K562 (cell line): Measurements from ENCODE around the gene NDUFB10. TPM values are rescaled to one million over a fixed set of nuclear protein-coding genes. Genes with fewer than 3 reads are reported as not detected.

ENCODE experiments used
- SETDB1 ChIP-seq: IDR thresholded peaks from one replicate; pipeline ENCODE4 v1.6.1; 2012; ENCODE audit warnings: low read length, control low read depth, inconsistent platforms
- SMARCE1 ChIP-seq: fragments of 450-650 bp; IDR thresholded peaks from 2 replicates; pipeline ENCODE4 v1.7.1; 2016; ENCODE audit warnings: mild to moderate bottlenecking
- polyA plus RNA-seq, 8 experiments: library from polyadenylated mRNA; depleted of rRNA in 4 of 8; stranded (reverse) in 5 of 8; unstranded in 3 of 8; fragments of >200 nt; fragmentation: Nextera tagmentation in 2 of 8; fragmentation: Illumina TruSeq in 1 of 8; extraction: Ambion mirVana in 2 of 8; extraction: Trizol in 1 of 8; gene quantifications; 2 replicates each; pipeline versions ENCODE4 v1.2.1 to v1.2.3, GENCODE V29; 2011 to 2014; ENCODE audit warnings: inconsistent platforms in 1 of 8, missing spikeins in 1 of 8
- total RNA-seq, 7 experiments: library from RNA; depleted of rRNA in 6 of 7; stranded (reverse); fragments of >200 nt in 6 of 7; fragmentation: Illumina TruSeq in 2 of 7; extraction: Trizol in 2 of 7; gene quantifications; 2 replicates each; pipeline versions ENCODE4 v1.2.1 to v1.2.3, GENCODE V29; 2011 to 2021; ENCODE audit warnings: low replicate concordance in 1 of 7
- TF ChIP-seq, protein P1 (sequence below): sonication (generic); formaldehyde crosslinking; IDR thresholded peaks from 2 replicates; pipeline ENCODE4 v1.8.0; 2023; ENCODE audit warnings: missing genetic modification reagents, mild to moderate bottlenecking, borderline replicate concordance
- TF ChIP-seq, protein P2 (sequence below): fragments of 450-650 bp; formaldehyde crosslinking; IDR thresholded peaks from 2 replicates; pipeline ENCODE4 v1.4.0; 2022; ENCODE audit warnings: mild to moderate bottlenecking, moderate library complexity
- TF ChIP-seq, protein P3 (sequence below), 3 experiments: fragments of 200-800 bp in 1 of 3; fragments of 250-450 bp in 1 of 3; fragments of 450-650 bp in 1 of 3; sonication (Bioruptor Pico) in 1 of 3; sonication (Bioruptor generic) in 1 of 3; formaldehyde crosslinking in 1 of 3; IDR thresholded peaks; 2 replicates each; pipeline versions ENCODE4 v1.6.1 to v1.8.0; 2016 to 2022; ENCODE audit warnings: mild to moderate bottlenecking in 2 of 3, missing genetic modification characterization in 2 of 3, missing compliant biosample characterization in 1 of 3, moderate library complexity in 1 of 3
- TF ChIP-seq, protein P4 (sequence below), 2 experiments: fragments of 150-350 bp in 1 of 2; IDR thresholded peaks; 2 replicates each; pipeline ENCODE4 v1.6.1; 2012 to 2016; ENCODE audit warnings: low read depth in 2 of 2, low read length in 2 of 2, mild to moderate bottlenecking in 1 of 2, moderate library complexity in 1 of 2

The NDUFB10 gene
- total and polyA plus RNA-seq, 9 of the 15 experiments (the other 6 are each of a cell fraction or from before 2014, with no cell fraction given), result 69.3 to 527 (median 161) TPM

DNA sequence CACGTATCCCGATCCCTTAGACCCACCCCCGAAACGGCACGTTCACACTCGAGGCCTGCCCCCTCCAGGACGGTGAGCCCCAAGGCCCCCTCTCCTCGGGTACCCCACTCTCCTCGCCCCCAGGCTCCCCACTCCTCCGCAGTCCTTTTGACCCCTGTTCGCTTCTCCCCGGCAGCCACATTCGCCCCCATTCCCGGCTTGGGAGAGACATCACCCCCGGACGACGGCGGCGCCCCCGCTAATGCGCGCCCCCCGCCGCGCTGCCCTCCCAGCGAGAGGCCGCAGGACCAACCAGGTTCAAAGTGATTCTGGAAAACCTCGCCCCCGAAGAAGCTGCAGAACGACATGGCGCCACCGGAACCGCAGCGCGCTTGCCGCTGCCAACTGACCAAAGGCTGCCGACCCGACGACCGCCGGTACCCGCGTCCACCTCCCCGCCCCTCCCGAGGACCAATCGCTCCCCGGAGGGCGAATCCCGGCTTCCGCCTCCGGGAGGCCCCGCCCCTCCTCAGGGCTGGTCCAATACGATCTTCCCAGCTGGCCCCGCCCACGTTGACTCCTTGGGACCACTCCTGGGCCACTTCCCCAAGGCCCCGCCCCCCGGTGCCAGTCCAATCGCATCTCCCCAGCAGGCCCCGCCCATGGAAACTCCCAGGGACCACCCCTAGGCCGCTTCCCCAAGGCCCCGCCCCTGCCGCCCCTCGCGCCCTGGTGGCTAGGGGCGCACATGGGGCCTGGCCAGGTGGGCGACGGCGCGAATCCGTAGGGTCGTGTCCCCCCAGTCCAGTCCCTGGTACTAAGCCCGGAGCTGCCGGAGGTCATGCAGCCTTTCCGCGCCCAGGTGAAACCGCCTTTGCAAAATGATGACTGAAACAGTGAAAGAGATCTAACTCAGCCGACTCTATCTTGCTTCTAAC, 16.3 kb upstream of the NDUFB10 start, which contains the start of gene MSRB1 (continued):
- TF ChIP-seq, protein P1, sequence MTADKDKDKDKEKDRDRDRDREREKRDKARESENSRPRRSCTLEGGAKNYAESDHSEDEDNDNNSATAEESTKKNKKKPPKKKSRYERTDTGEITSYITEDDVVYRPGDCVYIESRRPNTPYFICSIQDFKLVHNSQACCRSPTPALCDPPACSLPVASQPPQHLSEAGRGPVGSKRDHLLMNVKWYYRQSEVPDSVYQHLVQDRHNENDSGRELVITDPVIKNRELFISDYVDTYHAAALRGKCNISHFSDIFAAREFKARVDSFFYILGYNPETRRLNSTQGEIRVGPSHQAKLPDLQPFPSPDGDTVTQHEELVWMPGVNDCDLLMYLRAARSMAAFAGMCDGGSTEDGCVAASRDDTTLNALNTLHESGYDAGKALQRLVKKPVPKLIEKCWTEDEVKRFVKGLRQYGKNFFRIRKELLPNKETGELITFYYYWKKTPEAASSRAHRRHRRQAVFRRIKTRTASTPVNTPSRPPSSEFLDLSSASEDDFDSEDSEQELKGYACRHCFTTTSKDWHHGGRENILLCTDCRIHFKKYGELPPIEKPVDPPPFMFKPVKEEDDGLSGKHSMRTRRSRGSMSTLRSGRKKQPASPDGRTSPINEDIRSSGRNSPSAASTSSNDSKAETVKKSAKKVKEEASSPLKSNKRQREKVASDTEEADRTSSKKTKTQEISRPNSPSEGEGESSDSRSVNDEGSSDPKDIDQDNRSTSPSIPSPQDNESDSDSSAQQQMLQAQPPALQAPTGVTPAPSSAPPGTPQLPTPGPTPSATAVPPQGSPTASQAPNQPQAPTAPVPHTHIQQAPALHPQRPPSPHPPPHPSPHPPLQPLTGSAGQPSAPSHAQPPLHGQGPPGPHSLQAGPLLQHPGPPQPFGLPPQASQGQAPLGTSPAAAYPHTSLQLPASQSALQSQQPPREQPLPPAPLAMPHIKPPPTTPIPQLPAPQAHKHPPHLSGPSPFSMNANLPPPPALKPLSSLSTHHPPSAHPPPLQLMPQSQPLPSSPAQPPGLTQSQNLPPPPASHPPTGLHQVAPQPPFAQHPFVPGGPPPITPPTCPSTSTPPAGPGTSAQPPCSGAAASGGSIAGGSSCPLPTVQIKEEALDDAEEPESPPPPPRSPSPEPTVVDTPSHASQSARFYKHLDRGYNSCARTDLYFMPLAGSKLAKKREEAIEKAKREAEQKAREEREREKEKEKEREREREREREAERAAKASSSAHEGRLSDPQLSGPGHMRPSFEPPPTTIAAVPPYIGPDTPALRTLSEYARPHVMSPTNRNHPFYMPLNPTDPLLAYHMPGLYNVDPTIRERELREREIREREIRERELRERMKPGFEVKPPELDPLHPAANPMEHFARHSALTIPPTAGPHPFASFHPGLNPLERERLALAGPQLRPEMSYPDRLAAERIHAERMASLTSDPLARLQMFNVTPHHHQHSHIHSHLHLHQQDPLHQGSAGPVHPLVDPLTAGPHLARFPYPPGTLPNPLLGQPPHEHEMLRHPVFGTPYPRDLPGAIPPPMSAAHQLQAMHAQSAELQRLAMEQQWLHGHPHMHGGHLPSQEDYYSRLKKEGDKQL (CRISPR knock-in tag), result no peak
- TF ChIP-seq, protein P2, sequence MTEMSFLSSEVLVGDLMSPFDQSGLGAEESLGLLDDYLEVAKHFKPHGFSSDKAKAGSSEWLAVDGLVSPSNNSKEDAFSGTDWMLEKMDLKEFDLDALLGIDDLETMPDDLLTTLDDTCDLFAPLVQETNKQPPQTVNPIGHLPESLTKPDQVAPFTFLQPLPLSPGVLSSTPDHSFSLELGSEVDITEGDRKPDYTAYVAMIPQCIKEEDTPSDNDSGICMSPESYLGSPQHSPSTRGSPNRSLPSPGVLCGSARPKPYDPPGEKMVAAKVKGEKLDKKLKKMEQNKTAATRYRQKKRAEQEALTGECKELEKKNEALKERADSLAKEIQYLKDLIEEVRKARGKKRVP (CRISPR knock-in tag), result no peak
- TF ChIP-seq, protein P3, sequence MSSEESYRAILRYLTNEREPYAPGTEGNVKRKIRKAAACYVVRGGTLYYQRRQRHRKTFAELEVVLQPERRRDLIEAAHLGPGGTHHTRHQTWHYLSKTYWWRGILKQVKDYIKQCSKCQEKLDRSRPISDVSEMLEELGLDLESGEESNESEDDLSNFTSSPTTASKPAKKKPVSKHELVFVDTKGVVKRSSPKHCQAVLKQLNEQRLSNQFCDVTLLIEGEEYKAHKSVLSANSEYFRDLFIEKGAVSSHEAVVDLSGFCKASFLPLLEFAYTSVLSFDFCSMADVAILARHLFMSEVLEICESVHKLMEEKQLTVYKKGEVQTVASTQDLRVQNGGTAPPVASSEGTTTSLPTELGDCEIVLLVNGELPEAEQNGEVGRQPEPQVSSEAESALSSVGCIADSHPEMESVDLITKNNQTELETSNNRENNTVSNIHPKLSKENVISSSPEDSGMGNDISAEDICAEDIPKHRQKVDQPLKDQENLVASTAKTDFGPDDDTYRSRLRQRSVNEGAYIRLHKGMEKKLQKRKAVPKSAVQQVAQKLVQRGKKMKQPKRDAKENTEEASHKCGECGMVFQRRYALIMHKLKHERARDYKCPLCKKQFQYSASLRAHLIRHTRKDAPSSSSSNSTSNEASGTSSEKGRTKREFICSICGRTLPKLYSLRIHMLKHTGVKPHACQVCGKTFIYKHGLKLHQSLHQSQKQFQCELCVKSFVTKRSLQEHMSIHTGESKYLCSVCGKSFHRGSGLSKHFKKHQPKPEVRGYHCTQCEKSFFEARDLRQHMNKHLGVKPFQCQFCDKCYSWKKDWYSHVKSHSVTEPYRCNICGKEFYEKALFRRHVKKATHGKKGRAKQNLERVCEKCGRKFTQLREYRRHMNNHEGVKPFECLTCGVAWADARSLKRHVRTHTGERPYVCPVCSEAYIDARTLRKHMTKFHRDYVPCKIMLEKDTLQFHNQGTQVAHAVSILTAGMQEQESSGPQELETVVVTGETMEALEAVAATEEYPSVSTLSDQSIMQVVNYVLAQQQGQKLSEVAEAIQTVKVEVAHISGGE (CRISPR knock-in tag; IDR thresholded peaks at IDR 0.05), result no peak
- TF ChIP-seq, protein P4, sequence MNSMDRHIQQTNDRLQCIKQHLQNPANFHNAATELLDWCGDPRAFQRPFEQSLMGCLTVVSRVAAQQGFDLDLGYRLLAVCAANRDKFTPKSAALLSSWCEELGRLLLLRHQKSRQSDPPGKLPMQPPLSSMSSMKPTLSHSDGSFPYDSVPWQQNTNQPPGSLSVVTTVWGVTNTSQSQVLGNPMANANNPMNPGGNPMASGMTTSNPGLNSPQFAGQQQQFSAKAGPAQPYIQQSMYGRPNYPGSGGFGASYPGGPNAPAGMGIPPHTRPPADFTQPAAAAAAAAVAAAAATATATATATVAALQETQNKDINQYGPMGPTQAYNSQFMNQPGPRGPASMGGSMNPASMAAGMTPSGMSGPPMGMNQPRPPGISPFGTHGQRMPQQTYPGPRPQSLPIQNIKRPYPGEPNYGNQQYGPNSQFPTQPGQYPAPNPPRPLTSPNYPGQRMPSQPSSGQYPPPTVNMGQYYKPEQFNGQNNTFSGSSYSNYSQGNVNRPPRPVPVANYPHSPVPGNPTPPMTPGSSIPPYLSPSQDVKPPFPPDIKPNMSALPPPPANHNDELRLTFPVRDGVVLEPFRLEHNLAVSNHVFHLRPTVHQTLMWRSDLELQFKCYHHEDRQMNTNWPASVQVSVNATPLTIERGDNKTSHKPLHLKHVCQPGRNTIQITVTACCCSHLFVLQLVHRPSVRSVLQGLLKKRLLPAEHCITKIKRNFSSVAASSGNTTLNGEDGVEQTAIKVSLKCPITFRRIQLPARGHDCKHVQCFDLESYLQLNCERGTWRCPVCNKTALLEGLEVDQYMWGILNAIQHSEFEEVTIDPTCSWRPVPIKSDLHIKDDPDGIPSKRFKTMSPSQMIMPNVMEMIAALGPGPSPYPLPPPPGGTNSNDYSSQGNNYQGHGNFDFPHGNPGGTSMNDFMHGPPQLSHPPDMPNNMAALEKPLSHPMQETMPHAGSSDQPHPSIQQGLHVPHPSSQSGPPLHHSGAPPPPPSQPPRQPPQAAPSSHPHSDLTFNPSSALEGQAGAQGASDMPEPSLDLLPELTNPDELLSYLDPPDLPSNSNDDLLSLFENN (IDR thresholded peaks at IDR 0.05; ENCODE audit: low read depth in 2 of 2, low read length in 2 of 2), result no peak
- no peak for TF ChIP-seq SMARCE1
- TF ChIP-seq SETDB1, result no peak
